ENCODE data around the gene PHF23.

DNA sequence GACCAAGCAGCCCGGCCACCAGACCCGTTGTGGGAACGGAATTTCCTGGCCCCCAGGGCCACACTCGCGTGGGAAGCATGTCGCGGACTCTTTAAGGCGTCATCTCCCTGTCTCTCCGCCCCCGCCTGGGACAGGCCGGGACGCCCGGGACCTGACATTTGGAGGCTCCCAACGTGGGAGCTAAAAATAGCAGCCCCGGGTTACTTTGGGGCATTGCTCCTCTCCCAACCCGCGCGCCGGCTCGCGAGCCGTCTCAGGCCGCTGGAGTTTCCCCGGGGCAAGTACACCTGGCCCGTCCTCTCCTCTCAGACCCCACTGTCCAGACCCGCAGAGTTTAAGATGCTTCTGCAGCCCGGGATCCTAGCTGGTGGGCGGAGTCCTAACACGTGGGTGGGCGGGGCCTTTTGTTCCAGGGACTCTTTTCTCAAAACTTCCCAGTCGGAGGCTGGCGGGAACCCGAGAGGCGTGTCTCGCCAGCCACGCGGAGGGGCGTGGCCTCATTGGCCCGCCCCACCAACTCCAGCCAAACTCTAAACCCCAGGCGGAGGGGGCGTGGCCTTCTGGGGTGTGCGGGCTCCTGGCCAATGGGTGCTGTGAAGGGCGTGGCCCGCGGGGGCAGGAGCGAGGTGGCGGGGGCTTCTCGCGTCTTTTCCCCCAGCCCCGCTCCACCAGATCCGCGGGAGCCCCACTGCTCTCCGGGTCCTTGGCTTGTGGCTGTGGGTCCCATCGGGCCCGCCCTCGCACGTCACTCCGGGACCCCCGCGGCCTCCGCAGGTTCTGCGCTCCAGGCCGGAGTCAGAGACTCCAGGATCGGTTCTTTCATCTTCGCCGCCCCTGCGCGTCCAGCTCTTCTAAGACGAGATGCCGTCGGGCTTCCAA is 42.1 kb upstream of the PHF23 start, which contains the start of gene SLC2A4:
- TF ChIP-seq, protein P1, sequence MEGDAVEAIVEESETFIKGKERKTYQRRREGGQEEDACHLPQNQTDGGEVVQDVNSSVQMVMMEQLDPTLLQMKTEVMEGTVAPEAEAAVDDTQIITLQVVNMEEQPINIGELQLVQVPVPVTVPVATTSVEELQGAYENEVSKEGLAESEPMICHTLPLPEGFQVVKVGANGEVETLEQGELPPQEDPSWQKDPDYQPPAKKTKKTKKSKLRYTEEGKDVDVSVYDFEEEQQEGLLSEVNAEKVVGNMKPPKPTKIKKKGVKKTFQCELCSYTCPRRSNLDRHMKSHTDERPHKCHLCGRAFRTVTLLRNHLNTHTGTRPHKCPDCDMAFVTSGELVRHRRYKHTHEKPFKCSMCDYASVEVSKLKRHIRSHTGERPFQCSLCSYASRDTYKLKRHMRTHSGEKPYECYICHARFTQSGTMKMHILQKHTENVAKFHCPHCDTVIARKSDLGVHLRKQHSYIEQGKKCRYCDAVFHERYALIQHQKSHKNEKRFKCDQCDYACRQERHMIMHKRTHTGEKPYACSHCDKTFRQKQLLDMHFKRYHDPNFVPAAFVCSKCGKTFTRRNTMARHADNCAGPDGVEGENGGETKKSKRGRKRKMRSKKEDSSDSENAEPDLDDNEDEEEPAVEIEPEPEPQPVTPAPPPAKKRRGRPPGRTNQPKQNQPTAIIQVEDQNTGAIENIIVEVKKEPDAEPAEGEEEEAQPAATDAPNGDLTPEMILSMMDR (IDR thresholded peaks at IDR 0.05): no peak
- peak; percentile 48 to 53 for TF ChIP-seq POLR2A (IDR thresholded peaks at IDR 0.05)
